BLaER1 (cell line): Measurements from ENCODE around the gene UNC79.

Source experiments
- H3K27ac ChIP-seq: shearing (Covaris generic); formaldehyde crosslinking; 2 replicates; pipeline ENCODE4 v1.8.1; 2022
- H3K27me3 ChIP-seq: shearing (Covaris generic); formaldehyde crosslinking; 2 replicates; pipeline ENCODE4 v1.8.1; 2022
- H3K36me3 ChIP-seq: shearing (Covaris generic); formaldehyde crosslinking; 2 replicates; pipeline ENCODE4 v1.8.1; 2022
- H3K4me1 ChIP-seq: shearing (Covaris generic); formaldehyde crosslinking; 2 replicates; pipeline ENCODE4 v1.8.1; 2022
- H3K4me2 ChIP-seq: shearing (Covaris generic); formaldehyde crosslinking; 2 replicates; pipeline ENCODE4 v1.8.1; 2022
- H3K4me3 ChIP-seq: shearing (Covaris generic); formaldehyde crosslinking; 2 replicates; pipeline ENCODE4 v1.8.1; 2022
- H3K9ac ChIP-seq: shearing (Covaris generic); formaldehyde crosslinking; 2 replicates; pipeline ENCODE4 v1.8.1; 2022
- H3K9me3 ChIP-seq: shearing (Covaris generic); formaldehyde crosslinking; 2 replicates; pipeline ENCODE4 v1.8.1; 2022
- H4K20me1 ChIP-seq: shearing (Covaris generic); formaldehyde crosslinking; 2 replicates; pipeline ENCODE4 v1.8.1; 2022
- Cebpa-rat ChIP-seq: shearing (Covaris generic); IDR thresholded peaks from 2 replicates; pipeline ENCODE4 v1.8.1; 2022

UNC79 gene

GRCh38 chr14:93701562-93701961 lies 270.8 kb downstream of the UNC79 start:
- Histone ChIP-seq H3K4me3 (no peak overlapping the region), H3K36me3 (no peaks in the 10 kb centered on the region), H4K20me1 (no peaks in the 10 kb centered on the region), H3K4me2 (no peak overlapping the region), H3K9me3 (peaks cover 14% of the 10 kb centered on the region), H3K9ac (no peak overlapping the region), H3K4me1 (no peaks in the 10 kb centered on the region), H3K27ac (no peak overlapping the region), H3K27me3 (no peaks in the 10 kb centered on the region)
- TF ChIP-seq Cebpa-rat = no peak

- Histone ChIP-seq H3K9ac (no peak overlapping the region), H3K36me3 (no peaks in the 10 kb centered on the region), H3K4me2 (no peak overlapping the region), H3K4me1 (peaks cover 6% of the 10 kb centered on the region), H3K27me3 (no peaks in the 10 kb centered on the region), H4K20me1 (no peaks in the 10 kb centered on the region), H3K4me3 (no peak overlapping the region), H3K9me3 (peaks cover 11% of the 10 kb centered on the region), H3K27ac (no peak overlapping the region)
- no peak for TF ChIP-seq Cebpa-rat
These were observed 272.2 kb downstream of the UNC79 start for GRCh38 chr14:93702946-93703345.

GRCh38 chr14:93703941-93704340 lies 273.2 kb downstream of the UNC79 start:
- Histone ChIP-seq H3K36me3 (no peaks in the 10 kb centered on the region), H3K4me2 (no peak overlapping the region), H3K27ac (no peak overlapping the region), H3K9me3 (peaks cover 6% of the 10 kb centered on the region; the same call in 1 of the 2 replicates), H3K4me1 (peaks cover 16% of the 10 kb centered on the region), H3K9ac (no peak overlapping the region), H3K27me3 (no peaks in the 10 kb centered on the region), H4K20me1 (no peaks in the 10 kb centered on the region), H3K4me3 (no peak overlapping the region)
- no peak for TF ChIP-seq Cebpa-rat

GRCh38 chr14:93705513-93706156 lies 274.9 kb downstream of the UNC79 start:
- Histone ChIP-seq H3K9ac (no peak overlapping the region), H3K4me3 (no peak overlapping the region), H3K4me1 (peaks cover 21% of the 10 kb centered on the region), H3K9me3 (peaks cover 4% of the 10 kb centered on the region; the same call in 1 of the 2 replicates), H3K36me3 (no peaks in the 10 kb centered on the region), H3K27me3 (no peaks in the 10 kb centered on the region), H4K20me1 (no peaks in the 10 kb centered on the region), H3K4me2 (no peak overlapping the region), H3K27ac (no peak overlapping the region)
- TF ChIP-seq Cebpa-rat = no peak

- H3K27ac ChIP-seq = no peak overlapping the region
- no peak overlapping the region for H3K4me2 ChIP-seq
- H4K20me1 ChIP-seq = no peaks in the 10 kb centered on the region
- peaks cover 21% of the 10 kb centered on the region for H3K4me1 ChIP-seq
- no peaks in the 10 kb centered on the region for H3K36me3 ChIP-seq
- TF ChIP-seq Cebpa-rat = no peak
- H3K9me3 ChIP-seq = no peaks in the 10 kb centered on the region
- H3K4me3 ChIP-seq = no peak overlapping the region
- H3K9ac ChIP-seq = no peak overlapping the region
- no peaks in the 10 kb centered on the region for H3K27me3 ChIP-seq
These were observed 275.7 kb downstream of the UNC79 start for GRCh38 chr14:93706360-93706955.

- H3K27ac ChIP-seq = no peak overlapping the region
- no peak for TF ChIP-seq Cebpa-rat
- H4K20me1 ChIP-seq = no peaks in the 10 kb centered on the region
- no peaks in the 10 kb centered on the region for H3K27me3 ChIP-seq
- H3K9ac ChIP-seq = no peak overlapping the region
- no peaks in the 10 kb centered on the region for H3K9me3 ChIP-seq
- peaks cover 21% of the 10 kb centered on the region for H3K4me1 ChIP-seq
- H3K36me3 ChIP-seq = no peaks in the 10 kb centered on the region
- H3K4me3 ChIP-seq = no peak overlapping the region
- H3K4me2 ChIP-seq = peak overlapping the region; percentile 60; the same call in 1 of the 2 replicates
These were observed 276.7 kb downstream of the UNC79 start for GRCh38 chr14:93707475-93707874.

GRCh38 chr14:93708311-93708734 lies 277.6 kb downstream of the UNC79 start:
- H3K4me1 ChIP-seq = peaks cover 21% of the 10 kb centered on the region
- H3K4me2 ChIP-seq = peak overlapping the region; percentile 60
- H3K36me3 ChIP-seq = no peaks in the 10 kb centered on the region
- no peak overlapping the region; the same call in 1 of the 2 replicates for H3K9ac ChIP-seq
- H3K4me3 ChIP-seq = no peak overlapping the region
- no peaks in the 10 kb centered on the region for H3K27me3 ChIP-seq
- TF ChIP-seq Cebpa-rat = no peak
- H4K20me1 ChIP-seq = no peaks in the 10 kb centered on the region
- H3K9me3 ChIP-seq = no peaks in the 10 kb centered on the region
- 0 out of 2 replicates have a peak overlapping the region, but pooled peaks have one; percentile 16 for H3K27ac ChIP-seq

GRCh38 chr14:93708800-93709199 lies 278.1 kb downstream of the UNC79 start:
- Histone ChIP-seq H4K20me1 (no peaks in the 10 kb centered on the region), H3K9ac (no peak overlapping the region; the same call in 1 of the 2 replicates), H3K4me3 (no peak overlapping the region), H3K9me3 (no peaks in the 10 kb centered on the region), H3K27ac (no peak overlapping the region), H3K36me3 (no peaks in the 10 kb centered on the region), H3K27me3 (no peaks in the 10 kb centered on the region), H3K4me2 (peak overlapping the region; percentile 60), H3K4me1 (peaks cover 21% of the 10 kb centered on the region)
- TF ChIP-seq Cebpa-rat = no peak

GRCh38 chr14:93709249-93709648 lies 278.5 kb downstream of the UNC79 start:
- no peak overlapping the region for H3K9ac ChIP-seq
- no peak overlapping the region for H3K4me2 ChIP-seq
- H3K4me1 ChIP-seq = peaks cover 21% of the 10 kb centered on the region

GRCh38 chr14:93712079-93712837 lies 281.5 kb downstream of the UNC79 start:
- Histone ChIP-seq H3K4me2 (no peak overlapping the region), H3K4me1 (peaks cover 24% of the 10 kb centered on the region), H3K27ac (no peak overlapping the region), H3K9ac (no peak overlapping the region), H3K27me3 (no peaks in the 10 kb centered on the region), H3K36me3 (no peaks in the 10 kb centered on the region), H3K9me3 (no peaks in the 10 kb centered on the region), H4K20me1 (no peaks in the 10 kb centered on the region), H3K4me3 (no peak overlapping the region)
- no peak for TF ChIP-seq Cebpa-rat

More at GRCh38 chr14:93709249-93709648, 278.5 kb downstream of the UNC79 start:
- Histone ChIP-seq H3K9me3 (no peaks in the 10 kb centered on the region), H3K27ac (no peak overlapping the region), H3K36me3 (no peaks in the 10 kb centered on the region), H4K20me1 (no peaks in the 10 kb centered on the region), H3K27me3 (no peaks in the 10 kb centered on the region), H3K4me3 (no peak overlapping the region)
- TF ChIP-seq Cebpa-rat = no peak
